Measurements from ENCODE around the gene MST1R.

The MST1R gene

DNA sequence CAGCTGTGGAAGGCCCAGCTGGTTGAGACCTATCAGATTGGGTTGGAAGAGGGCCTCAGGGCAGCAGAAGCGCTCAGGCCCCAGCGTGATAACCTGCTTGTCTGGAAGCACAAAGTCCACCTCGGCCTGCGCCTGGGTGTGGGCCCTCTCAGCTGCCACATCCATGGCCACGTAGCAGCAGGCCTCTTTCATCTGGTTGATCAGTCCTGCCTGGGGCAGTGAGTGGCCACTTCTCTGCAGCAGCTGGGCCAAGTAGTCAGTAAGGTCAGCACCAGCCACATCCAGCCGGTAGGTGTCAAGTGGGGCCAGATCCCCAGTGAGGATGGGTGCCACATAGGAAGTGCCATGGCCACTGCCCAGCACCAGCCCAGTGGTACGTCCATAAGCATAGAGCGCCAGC is 30.1 kb downstream of the MST1R start:
- DNase-seq: no peak

DNA sequence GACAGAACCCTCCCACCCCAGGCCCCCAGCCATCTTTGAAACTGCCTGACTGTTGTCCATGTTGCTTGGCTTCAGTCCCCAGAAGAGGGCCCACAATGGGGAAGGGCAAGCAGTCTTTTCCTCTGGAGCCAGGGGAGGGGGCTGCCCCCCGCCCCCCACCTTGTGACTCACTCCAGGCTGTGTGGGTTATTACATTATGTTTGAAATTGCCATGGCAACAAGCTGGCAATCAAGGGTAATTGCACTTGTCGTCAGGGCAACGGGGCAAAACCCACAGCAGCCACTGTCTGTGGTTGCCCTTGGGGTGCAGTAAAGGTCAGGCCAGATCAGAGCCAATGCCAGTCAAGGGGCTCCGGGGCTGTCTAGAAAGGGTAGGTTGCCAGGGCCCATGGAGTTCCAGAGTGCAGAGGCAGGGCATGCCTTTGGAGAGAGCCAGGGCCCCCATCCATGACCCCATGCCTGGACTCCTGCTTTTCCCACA is 30.8 kb downstream of the MST1R start:
- no peak for DNase-seq

DNA sequence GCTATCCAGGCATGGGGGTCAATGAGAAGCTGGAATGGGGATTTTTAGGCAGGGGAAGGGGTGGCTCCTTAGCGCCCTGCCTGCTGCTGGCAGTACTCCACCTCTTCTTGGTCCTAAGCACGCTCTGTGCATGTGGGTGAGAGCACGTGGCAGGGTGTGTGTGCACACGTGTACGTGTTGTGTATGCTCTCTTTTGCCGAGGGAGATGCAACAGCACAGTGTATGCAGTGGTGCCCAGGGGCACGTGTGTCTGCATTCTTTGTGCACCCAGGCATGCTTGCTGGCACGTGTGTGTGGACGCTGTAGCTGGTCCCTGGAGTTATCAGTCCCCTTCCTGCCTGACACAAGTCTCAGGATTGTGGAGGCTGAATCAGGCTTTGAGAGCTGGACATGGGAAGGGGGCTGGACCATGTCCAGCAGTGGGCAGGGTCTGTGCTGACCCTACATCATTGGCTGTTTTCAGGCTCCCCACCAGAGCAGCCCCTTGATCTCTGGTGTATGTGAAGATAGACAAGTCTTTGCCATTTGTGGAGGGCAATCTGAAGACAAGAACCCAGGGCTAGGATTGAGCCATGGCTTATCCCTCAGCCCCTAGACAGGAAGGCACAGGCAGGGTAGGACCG is 32.0 kb downstream of the MST1R start:
- DNase-seq: no peak

GRCh38 chr3:49869525-49870126 is 34.0 kb downstream of the MST1R start, which contains the start of gene CAMKV:
Gene CAMKV (minus strand): TSS chr3:49869906. CDS start chr3:49862388, 7,518 bp downstream.
- peak; percentile 53 for DNase-seq

DNA sequence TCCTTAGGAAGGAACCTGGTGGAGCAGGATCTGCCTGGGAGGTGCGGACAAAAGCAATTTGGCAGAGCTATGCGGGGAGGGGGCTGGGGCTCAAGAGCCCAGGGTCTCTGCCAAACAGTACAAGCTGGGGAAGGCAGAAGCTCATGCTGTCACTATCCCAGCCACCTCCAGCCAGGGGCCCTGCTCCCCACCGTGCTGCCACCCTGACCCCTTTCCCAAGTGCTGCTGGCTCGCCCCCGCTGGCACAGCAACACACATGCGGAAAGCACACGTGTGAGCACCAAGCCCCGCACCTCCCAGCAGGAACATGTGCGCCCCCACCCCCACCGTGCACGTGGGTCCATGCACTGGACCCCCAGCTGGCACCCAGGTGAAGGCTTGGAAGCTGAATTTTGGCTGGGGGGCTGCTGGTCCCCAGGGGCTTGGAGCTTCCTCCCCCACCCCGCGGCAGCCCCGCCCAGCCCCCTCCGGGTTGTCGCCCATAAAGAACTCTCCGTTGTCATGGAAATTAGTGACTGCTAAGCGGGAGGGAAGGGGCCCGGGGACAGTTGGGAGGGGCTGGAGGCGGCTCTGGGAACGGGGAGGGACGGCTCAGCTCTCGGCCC is 34.7 kb downstream of the MST1R start:
- DNase-seq: peak; percentile 16

DNA sequence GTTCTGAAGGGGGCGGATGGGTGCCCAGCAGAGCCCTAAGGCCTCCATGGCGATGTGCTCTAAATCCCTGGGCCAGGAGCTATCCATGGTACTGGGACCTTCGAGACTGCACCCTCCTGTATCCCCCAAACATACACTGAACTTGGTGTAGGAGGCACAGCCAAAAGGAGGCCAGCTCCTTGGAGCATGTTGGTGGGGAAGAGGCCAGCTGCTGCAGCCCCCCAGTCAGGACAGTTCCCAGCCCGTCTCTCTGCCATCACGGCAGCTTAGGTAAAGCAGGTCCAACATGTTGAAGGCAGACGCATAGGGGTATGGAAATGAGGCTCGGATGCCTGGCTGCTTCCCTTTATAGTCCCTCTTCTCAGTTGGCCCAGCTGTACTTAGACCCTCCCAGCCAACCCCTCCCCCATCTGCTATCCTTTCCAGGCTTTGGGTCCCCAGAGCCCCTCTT is 35.8 kb downstream of the MST1R start:
- no peak for DNase-seq

DNA sequence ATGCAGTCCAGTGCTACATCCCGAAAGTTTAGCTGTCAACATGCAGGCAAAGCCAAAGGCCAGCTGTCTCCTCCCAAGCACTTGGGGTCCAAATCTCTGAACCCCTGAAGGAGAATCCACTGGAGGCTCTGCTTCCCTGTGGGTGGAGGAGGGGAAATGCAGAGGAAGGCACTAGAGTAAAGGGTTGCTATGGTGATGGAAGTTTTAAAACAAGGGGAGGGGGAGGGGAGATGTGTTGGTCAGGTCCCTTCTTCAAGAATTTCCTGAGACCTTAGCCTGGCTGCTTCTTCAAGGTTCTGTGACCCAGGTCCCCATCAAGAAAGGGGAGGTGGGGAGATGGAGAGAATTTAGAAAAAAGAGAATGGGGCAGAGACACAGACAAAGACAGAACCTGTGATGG is 36.3 kb downstream of the MST1R start:
- DNase-seq: no peak

GRCh38 chr3:49865198-49865784 is 38.4 kb downstream of the MST1R start:
- no peak for DNase-seq

GRCh38 chr3:49864505-49864904 is 39.2 kb downstream of the MST1R start:
- DNase-seq: no peak

GRCh38 chr3:49859576-49860305 is 43.9 kb downstream of the MST1R start:
- no peak for DNase-seq

- peak; percentile 82 for DNase-seq
These were observed 47.3 kb downstream of the MST1R start, which contains the start of gene TRAIP for GRCh38 chr3:49856181-49857005. Gene TRAIP (minus strand): TSS chr3:49856564. CDS start chr3:49856453, 111 bp downstream.

- DNase-seq: no peak
These were observed 48.0 kb downstream of the MST1R start for GRCh38 chr3:49855662-49856061.

GRCh38 chr3:49845694-49846093 is 58.0 kb downstream of the MST1R start:
- DNase-seq: no peak

GRCh38 chr3:49844464-49845183 is 59.0 kb downstream of the MST1R start:
- no peak for DNase-seq

- DNase-seq: no peak
These were observed 60.7 kb downstream of the MST1R start for GRCh38 chr3:49842843-49843517.

GRCh38 chr3:49841806-49842205 is 61.9 kb downstream of the MST1R start:
- no peak for DNase-seq

GRCh38 chr3:49841126-49841696 is 62.5 kb downstream of the MST1R start:
- no peak for DNase-seq

GRCh38 chr3:49840388-49840787 is 63.3 kb downstream of the MST1R start:
- no peak for DNase-seq

GRCh38 chr3:49839193-49839809 is 64.4 kb downstream of the MST1R start:
- DNase-seq: peak; percentile 29

Data from NCI-H2171 (cell line).